Retina (tissue), 1 donor: ENCODE data around the gene SS18L1.

Experiments
- DNase-seq: peaks from one replicate; pipeline ENCODE4 v3.0.0-alpha.2; 2016

SS18L1 gene

DNA sequence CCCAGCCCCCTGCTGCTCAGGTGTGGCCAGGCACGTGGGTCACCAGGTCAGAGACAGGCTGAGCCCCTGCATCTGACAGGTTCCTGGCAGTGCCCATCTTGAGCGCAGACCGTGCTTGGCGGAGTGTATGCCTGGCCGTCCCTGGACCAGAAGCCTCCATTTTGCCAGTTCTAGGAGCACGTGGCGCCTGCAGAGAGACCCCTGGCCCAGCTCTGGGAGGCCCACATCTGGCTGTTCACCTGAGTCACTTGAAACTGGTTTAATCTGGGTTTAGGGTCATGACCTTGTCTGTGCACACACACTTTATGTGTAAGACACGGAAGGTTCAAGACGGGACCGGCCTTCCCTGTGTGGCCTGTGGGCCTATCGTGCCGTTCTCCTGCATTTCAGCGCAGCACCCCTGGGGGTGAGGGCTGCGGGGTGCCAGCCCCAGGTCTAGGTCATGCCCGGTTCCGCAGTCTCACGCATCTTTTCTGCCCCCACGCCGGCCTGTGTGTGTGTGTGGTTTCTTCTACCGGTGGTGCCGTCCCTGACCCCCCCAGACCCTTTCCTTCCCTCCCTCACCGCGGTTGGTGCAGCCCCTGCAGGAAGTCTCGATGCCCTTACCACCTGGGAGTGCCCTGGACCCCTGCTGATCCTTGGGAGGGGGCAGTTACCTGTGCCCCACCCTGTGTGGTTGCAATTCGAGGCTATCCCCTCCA is 14.0 kb downstream of the SS18L1 start:
- no peak for DNase-seq

DNA sequence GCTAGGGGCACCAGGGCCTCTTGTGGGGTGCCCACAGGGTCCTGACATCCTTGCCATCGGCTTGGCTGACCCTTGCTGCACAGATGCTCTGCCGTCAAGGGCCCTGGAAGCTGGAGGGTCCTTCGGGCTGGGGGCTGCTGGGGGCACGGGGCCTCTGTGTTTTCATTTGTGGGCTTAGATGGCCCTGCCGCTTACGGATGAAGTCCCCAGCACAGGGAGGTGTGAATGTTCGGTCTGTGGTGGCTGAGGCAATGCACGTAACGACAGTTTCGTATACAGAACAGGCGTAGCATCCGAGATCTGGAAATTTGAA is 14.5 kb downstream of the SS18L1 start:
- DNase-seq: no peak

GRCh38 chr20:62158541-62158940 is 15.0 kb downstream of the SS18L1 start:
- DNase-seq: no peak

DNA sequence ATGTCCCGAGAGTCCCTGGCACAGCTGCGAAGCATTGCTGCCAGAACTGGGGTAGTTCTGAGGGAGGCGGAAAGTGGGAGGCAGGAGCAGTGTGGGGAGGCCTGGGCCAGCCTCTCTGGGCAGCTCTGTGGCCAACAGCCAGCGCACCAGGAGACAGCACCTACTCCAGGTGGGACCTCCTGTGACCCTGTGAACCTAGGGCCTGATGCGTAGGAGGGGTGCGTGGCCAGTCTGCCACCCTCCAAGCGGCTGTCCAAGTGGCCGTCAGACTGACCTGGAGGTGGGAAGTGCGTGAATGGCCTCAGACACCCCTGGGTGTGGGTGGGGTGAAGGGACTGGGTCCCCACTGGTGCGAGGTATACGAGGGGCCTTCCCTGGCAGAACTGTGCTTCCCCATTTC is 15.5 kb downstream of the SS18L1 start:
- DNase-seq: no peak

DNA sequence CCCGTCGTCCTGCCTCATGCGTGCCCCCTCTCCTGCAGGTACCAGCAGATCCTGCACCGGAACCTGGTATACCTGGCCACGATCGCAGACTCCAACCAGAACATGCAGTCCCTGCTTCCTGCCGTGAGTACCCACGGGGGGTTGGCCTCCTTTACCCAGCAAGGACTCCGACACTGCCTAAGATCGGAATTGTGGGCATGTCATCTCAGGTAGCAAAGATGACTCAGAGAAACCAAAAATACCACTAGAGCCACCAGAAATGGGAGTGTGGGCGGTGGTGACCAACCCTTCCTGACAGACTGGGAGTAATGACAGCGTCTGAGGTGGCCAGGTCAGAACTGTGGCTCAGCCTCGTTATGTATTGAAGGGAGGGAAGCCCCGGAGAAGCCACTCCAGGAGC is 16.3 kb downstream of the SS18L1 start:
- DNase-seq: no peak

- DNase-seq: no peak
Measured at GRCh38 chr20:62160253-62160652, 16.7 kb downstream of the SS18L1 start.

GRCh38 chr20:62160876-62161275 is 17.3 kb downstream of the SS18L1 start:
- DNase-seq: no peak

DNA sequence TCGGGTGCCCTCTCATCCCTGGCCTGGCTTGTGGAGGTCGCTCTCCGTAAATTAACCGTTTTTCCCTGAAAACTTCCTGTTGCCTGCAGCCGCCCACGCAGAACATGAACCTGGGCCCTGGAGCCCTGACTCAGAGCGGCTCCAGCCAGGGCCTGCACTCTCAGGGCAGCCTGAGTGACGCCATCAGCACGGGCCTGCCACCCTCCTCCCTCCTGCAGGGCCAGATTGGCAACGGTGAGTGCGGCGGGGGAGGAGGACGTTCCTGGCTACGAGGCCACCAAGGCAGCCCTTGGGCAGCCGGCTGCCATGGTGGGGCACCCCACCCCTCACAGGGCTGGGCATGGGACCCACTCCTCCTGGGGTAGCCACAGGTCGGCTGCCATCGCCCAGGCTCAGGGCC is 17.8 kb downstream of the SS18L1 start:
- no peak for DNase-seq

DNA sequence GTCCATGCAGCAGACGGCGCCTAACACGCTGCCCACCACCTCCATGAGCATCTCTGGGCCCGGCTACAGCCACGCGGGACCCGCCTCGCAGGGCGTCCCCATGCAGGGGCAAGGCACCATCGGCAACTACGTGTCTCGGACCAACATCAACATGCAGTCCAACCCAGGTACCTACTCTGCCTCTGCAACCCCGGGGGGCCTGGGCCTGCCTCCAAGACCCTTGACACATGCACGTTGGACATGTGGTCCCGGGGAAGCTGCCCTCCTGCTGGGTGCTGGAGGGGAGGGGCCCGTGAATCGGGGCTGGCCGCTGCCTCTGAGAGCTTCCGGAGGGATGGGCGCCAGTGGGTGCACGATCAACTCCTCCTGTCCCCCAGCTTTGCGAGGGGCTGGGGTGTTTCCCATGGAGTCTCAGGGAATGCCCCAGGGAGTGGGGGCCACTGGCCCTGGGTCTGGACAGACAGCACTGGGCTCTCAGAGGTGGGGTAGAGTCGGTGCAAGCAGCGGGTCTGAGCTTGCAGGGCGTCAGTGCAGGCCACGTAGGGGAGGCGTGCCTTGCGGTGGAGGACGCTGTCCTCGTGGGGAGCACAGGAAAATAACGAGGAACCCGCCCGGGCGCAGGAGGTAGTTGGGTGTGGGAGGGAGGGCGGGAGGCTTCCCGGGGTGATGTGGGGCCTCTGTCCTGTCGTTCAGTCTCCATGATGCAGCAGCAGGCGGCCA is 19.4 kb downstream of the SS18L1 start:
- no peak for DNase-seq

DNA sequence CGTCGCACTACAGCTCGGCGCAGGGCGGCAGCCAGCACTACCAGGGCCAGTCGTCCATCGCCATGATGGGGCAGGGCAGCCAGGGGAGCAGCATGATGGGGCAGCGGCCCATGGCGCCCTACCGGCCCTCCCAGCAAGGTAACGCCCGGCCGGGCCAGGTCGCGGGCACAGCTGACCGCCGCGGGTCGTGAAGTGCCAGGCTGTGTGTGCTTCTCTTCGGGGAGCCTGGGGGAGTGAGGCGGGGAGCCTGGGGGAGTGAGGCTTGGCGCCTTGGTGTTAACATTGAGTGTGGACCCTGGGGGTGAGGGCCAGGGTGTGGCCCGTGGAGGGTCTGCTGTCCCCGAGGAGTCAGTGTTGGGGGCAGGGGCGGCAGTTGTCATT is 19.9 kb downstream of the SS18L1 start:
- no peak for DNase-seq

GRCh38 chr20:62163986-62164762 is 20.6 kb downstream of the SS18L1 start:
- no peak for DNase-seq

DNA sequence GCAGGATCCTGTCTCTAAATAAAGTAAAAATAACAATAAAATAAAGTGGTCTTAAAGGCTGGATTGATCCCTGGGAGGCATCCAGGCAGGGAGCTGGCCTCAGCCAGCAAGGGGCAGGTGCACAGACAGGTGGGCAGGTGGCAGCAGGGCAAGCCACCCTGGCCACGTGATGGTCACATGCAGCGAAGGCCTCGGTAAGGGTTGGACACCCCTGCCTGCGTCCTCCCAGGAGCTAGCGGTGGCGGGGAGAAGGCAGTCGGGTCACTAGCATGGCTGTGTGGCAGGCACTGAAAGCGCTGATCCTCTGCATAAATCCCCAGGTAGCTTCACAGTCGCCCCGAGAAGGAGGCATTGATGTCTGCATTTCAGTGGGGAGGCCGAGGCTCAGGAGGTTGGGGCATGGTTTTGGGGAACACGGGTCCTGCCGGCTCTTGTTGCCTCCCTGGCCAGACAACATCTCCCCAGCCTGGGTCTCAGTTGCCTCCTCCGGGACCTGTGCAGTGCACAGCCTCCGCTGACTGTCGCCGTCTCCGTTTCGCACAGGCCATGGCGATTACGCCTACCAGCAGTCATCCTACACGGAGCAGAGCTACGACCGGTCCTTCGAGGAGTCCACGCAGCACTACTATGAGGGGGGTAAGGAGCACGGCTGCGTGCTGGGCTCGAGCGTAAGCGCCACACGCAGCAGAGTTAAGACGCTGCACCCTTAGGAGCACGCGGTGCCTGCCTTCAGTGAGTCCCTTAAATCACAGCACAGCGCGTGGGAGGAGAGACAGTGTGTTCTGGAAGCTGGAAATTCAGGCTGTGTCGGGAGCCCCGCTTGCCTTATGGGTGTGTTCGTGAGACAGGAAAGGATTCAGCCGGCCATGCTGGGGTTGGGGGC is 21.6 kb downstream of the SS18L1 start:
- no peak for DNase-seq

DNA sequence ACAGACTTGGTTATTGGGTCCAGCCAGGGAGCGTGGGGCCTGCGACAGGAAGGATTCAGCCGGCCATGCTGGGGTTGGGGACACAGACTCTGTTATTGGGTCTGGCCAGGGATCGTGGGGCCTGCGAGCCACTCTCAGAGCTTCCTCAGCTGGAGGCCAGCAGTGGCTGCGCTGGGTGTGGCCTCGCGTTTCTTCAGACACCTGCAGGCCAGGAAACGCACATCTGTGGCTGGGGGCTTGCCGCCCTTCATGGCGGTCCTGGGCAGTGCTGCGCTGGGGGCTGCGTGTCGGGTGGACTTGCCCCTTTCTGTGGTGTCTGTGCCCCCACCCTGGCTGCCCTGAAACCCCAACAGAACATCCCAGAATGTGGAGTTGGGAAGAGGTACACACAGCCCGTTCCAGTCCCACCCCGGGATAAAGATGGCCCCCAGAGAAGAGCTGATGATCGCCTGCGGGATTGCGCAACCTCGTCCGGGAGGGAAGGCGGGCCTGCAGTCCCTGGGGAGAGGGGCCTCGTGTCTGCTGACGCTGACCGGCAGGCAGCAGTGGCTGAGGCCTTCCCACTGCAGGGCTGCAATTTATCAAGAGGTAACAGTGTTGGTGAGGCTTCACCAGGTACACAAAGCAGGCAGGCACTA is 22.3 kb downstream of the SS18L1 start:
- no peak for DNase-seq

- no peak for DNase-seq
Measured at GRCh38 chr20:62167474-62167873, 23.9 kb downstream of the SS18L1 start.

DNA sequence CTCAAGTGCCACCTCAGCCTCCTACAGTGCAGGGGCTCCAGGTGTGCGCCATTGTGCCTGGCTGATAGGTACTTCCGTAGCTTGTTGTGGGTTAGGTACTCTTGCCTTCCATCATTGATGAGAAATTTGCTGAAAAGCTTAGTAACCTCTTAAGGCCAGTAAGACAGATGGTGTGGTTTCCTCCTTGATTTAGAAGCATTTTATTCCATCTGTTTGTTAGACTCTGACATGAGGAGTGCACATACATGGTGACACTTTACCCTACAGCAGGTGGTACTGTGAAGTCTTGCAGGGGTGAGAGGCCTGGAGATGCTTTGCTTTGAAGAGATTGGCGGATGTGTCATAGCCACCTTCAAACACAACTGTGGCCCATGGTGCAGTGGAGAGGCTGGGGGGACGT is 24.5 kb downstream of the SS18L1 start:
- no peak for DNase-seq

DNA sequence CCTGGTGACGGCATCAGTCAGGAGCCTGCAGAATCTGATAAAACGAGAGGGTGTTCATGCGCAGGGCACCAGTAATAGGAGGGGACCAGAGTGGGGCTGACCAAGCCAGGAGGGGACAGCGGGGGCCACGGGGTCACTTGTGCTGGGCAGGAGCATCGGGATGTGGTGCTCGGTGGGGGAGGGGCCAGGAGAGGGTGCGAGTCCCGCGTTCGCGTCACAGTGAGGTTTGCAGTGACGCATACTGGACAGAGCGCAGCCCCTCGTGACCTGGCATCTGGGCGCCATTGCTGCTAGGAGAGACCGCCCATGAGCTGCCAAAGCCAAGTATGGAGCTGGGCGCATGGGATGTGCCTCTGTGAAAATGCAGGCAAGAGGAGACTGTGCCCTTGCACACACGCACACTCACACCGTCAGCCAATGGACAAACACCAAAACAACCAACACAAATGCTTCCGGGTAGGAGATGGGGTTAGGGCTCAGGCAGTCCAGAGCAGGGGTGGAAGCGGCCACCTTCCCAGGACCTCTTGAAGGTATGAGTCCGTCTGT is 25.4 kb downstream of the SS18L1 start:
- DNase-seq: no peak

GRCh38 chr20:62170536-62170935 is 27.0 kb downstream of the SS18L1 start:
- DNase-seq: no peak

DNA sequence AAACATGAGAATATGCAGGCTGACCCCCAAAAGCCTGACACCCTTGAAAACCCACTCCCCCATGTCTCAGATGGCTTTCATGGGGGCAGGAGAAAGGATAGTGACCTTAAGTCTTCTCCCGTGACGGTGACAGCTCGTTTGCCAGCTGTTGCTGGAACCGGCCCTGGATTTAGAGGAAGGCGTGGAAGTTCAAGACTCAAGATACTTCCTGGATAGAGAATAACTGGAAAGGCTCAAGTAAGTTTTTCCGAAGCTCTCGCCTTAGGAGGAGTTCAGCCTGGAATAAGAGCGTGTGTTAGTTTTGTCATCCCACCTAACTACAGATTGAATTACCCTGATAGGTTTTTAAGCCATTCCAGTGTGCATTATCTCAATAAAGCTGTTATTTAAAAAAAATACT is 27.7 kb downstream of the SS18L1 start:
- no peak for DNase-seq

- DNase-seq: no peak
Measured at GRCh38 chr20:62172666-62173065, 29.1 kb downstream of the SS18L1 start.

GRCh38 chr20:62174021-62174804 is 30.6 kb downstream of the SS18L1 start:
- DNase-seq: no peak

DNA sequence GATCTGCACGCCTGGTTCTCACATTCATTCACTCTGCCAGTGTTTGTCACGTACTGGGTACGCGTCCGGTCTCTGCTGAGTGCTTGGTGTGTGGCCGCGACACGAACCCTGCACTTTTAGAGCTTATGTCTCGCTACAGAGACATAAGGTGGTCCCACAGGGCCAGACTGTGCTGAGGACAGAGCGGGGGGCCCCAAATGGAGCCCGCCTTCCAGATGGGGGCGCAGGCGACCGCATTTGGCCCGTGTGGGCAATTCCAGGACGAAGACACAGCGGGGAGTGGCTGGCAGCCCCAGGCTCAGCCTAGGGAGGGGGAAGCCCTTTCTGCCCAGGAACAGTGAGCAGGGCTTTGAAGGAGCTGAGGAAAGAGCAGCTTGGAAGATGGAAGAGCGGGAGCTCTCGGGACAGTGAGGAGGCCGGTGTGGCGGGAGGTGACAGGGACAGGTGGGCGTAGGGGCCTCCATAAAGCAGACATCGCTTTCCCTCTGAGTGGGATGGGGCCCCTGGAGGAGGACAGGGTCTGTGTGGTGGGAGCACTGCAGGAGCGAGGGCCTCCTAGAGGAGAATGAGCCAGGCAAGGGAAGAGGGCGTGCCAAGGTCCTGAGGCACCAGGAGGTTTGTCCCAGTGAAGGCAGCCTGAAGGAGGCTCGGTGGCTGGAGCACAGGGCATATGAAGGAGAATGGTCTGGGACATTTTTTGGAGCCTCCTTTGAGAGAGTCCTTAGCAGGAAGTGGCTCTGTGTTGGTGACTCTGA is 31.5 kb downstream of the SS18L1 start:
- DNase-seq: no peak
